CD4-positive, alpha-beta T cell (primary cell): ENCODE measurements around the gene COL18A1. TPM values are rescaled to one million over a fixed set of nuclear protein-coding genes. Genes with fewer than 3 reads are reported as not detected.
"Not testable (repeated sequence)": the region's sequence is repeated elsewhere in the genome, so short reads cannot be mapped to it uniquely, and the experiment has no call there.

Source experiments
- ATAC-seq: fragments of 200-7000 bp; cut with Tn5 transposase; one replicate; pipeline ENCODE4 v1.10.0; 2022; ENCODE audit warnings: mild to moderate bottlenecking; ENCODE audit not compliant: poor library complexity
- CTCF ChIA-PET: fragments of 350-600 bp; sonication (Branson Sonifier 250); formaldehyde crosslinking; loops from one replicate; lab custom pipeline; 2021; ENCODE audit warnings: antibody characterized with exemption, inconsistent platforms; lab: Charles Lee
- POLR2A ChIA-PET: fragments of 350-600 bp; sonication (Branson Sonifier 250); formaldehyde crosslinking; loops from one replicate; lab custom pipeline; 2021; ENCODE audit warnings: antibody characterized with exemption, inconsistent platforms; lab: Charles Lee
- DNase-seq, 14 experiments: peaks; one replicate each; pipeline ENCODE4 v3.0.0-alpha.2; 2013 to 2020; ENCODE audit warnings: mixed read lengths in 2 of 14
- H3K27ac ChIP-seq, 2 donors: one replicate each; pipeline versions ENCODE4 v1.5.1 to v1.7.0; 2013; ENCODE audit warnings: low read length in 2 of 2, low read depth in 1 of 2, mild to moderate bottlenecking in 1 of 2
- H3K27me3 ChIP-seq, 2 experiments: 1 replicate in 1 of 2; 2 replicates in 1 of 2; pipeline versions ENCODE4 v1.6.1 to v1.7.0; 2013; ENCODE audit warnings: low read length in 2 of 2, control low read depth in 1 of 2, mild to moderate bottlenecking in 1 of 2, moderate library complexity in 1 of 2; ENCODE audit not compliant: insufficient read depth in 2 of 2, control insufficient read depth in 1 of 2
- H3K36me3 ChIP-seq: one replicate; pipeline ENCODE4 v1.6.1; 2013; ENCODE audit warnings: low read length, control low read depth; ENCODE audit not compliant: insufficient read depth
- H3K4me1 ChIP-seq: one replicate; pipeline ENCODE4 v1.6.1; 2013; ENCODE audit warnings: low read length, control low read depth; ENCODE audit not compliant: insufficient read depth
- H3K4me3 ChIP-seq: one replicate; pipeline ENCODE4 v1.5.1; 2013; ENCODE audit warnings: mild to moderate bottlenecking, low read length, moderate library complexity
- H3K9me3 ChIP-seq, 2 experiments: 1 replicate in 1 of 2; 2 replicates in 1 of 2; pipeline versions ENCODE4 v1.6.1 to v1.7.0; 2013; ENCODE audit warnings: low read length in 2 of 2, mild to moderate bottlenecking in 2 of 2, control low read depth in 1 of 2, moderate library complexity in 1 of 2; ENCODE audit not compliant: control insufficient read depth in 1 of 2, insufficient read depth in 1 of 2
- H3K27ac Mint-ChIP-seq: one replicate; pipeline ENCODE4 v1.8.0; 2020; ENCODE audit warnings: mixed read lengths
- H3K27me3 Mint-ChIP-seq: one replicate; pipeline ENCODE4 v1.8.0; 2021; ENCODE audit warnings: mixed read lengths
- H3K36me3 Mint-ChIP-seq: one replicate; pipeline ENCODE4 v1.8.0; 2021; ENCODE audit warnings: low read depth, mixed read lengths
- H3K4me1 Mint-ChIP-seq: one replicate; pipeline ENCODE4 v1.8.0; 2021; ENCODE audit warnings: low read depth, mixed read lengths
- H3K4me3 Mint-ChIP-seq: one replicate; pipeline ENCODE4 v1.8.0; 2020; ENCODE audit warnings: mild to moderate bottlenecking, mixed read lengths
- H3K9me3 Mint-ChIP-seq: one replicate; pipeline ENCODE4 v1.8.0; 2020; ENCODE audit warnings: mixed read lengths
- CTCF ChIP-seq: fragments of 200-600 bp; IDR thresholded peaks from one replicate; pipeline ENCODE4 v1.8.0; 2022; ENCODE audit warnings: antibody characterized with exemption, mild to moderate bottlenecking
- intact Hi-C, 2 experiments: fragments of 100-400 bp; cut with DNase I in 1 of 2; cut with micrococcal nuclease in 1 of 2; formaldehyde crosslinking; loops; one replicate each; pipeline versions ENCODE4 v1.15.1 to v1.9.0; 2023 to 2025; cut with DNase I, micrococcal nuclease
- total RNA-seq, 174 experiments: library from RNA in 2 of 174; stranded (reverse) in 2 of 174; gene quantifications; one replicate each; pipeline ENCODE4 v1.2.3 and lab custom pipeline; 2021 to 2026

Gene COL18A1
- total RNA-seq, 2 experiments from 2014 or later = 15.2 to 16.0 TPM

- intact Hi-C loops = loop anchor here (10.0 kb wide), 3 partner anchors 85 to 425 kb away; partner anchors contain the start of genes COL6A1 (in 1 of the 2) and PCBP3 (in 1 of the 2)
- Histone ChIP-seq H3K27ac (no peak overlapping the region), H3K4me3 (no peak overlapping the region), H3K4me1 (peaks cover 9% of the 10 kb centered on the region), H3K27me3 (no peaks in the 10 kb centered on the region), H3K36me3 (no peaks in the 10 kb centered on the region), H3K9me3 (no peaks in the 10 kb centered on the region)
- Mint-ChIP-seq H3K27ac (no peak overlapping the region), H3K4me3 (no peak overlapping the region), H3K4me1 (peaks cover 4% of the 10 kb centered on the region), H3K36me3 (peaks cover 4% of the 10 kb centered on the region), H3K9me3 (peaks cover 3% of the 10 kb centered on the region), H3K27me3 (no peaks in the 10 kb centered on the region)
- ChIA-PET CTCF (no interaction called here), POLR2A (no interaction called here)
- DNase-seq = no peak
- TF ChIP-seq CTCF = no peak
- no peak for ATAC-seq
These were observed 154.5 kb downstream of the COL18A1 start for GRCh38 chr21:45559216-45560105.

GRCh38 chr21:45560106-45561021 is 155.4 kb downstream of the COL18A1 start:
- no peak for TF ChIP-seq CTCF
- POLR2A ChIA-PET = no interaction called here
- peaks cover 7% of the 10 kb centered on the region for H3K4me1 ChIP-seq
- Mint-ChIP-seq H3K4me3 (no peak overlapping the region), H3K4me1 (no peaks in the 10 kb centered on the region), H3K27me3 (no peaks in the 10 kb centered on the region), H3K9me3 (peaks cover 3% of the 10 kb centered on the region), H3K36me3 (no peaks in the 10 kb centered on the region), H3K27ac (no peak overlapping the region)
- no peak overlapping the region for H3K27ac ChIP-seq
- DNase-seq (no peak), ATAC-seq (no peak)
- H3K4me3 ChIP-seq = no peak overlapping the region
- CTCF ChIA-PET = no interaction called here
- no peaks in the 10 kb centered on the region for H3K36me3 ChIP-seq
- H3K27me3 ChIP-seq = no peaks in the 10 kb centered on the region
- H3K9me3 ChIP-seq = no peaks in the 10 kb centered on the region
- intact Hi-C loops = no loop called here

- CTCF ChIA-PET, H3K4me1 Mint-ChIP-seq, H3K27me3 ChIP-seq, H3K9me3 Mint-ChIP-seq, H3K36me3 Mint-ChIP-seq, H3K4me3 Mint-ChIP-seq, H3K4me1 ChIP-seq, H3K9me3 ChIP-seq, ATAC-seq, intact Hi-C loops, H3K27ac ChIP-seq, H3K36me3 ChIP-seq, H3K27ac Mint-ChIP-seq, DNase-seq, POLR2A ChIA-PET, H3K27me3 Mint-ChIP-seq, H3K4me3 ChIP-seq: not testable (repeated sequence)
These were observed 156.3 kb downstream of the COL18A1 start for GRCh38 chr21:45561241-45561640.
